Pons (tissue), 1 donor: Measurements from ENCODE around the gene ZNF534.
"Not testable (repeated sequence)": the region's sequence is repeated elsewhere in the genome, so short reads cannot be mapped to it uniquely, and the experiment has no call there.

Experiments used
- DNase-seq: peaks from one replicate; pipeline ENCODE4 v3.0.0-alpha.2; 2016; ENCODE audit warnings: low spot score

Gene ZNF534

GRCh38 chr19:52428937-52429336 lies at the start of gene ZNF534:
TSS of gene ZNF534 (plus strand) at chr19:52429148. CDS start at chr19:52431475, 2,327 bp downstream.
- no peak for DNase-seq

GRCh38 chr19:52391135-52391534 lies 37.8 kb upstream of the ZNF534 start:
- DNase-seq = no peak

GRCh38 chr19:52397310-52398080 lies 31.5 kb upstream of the ZNF534 start, which contains the start of gene ZNF528:
TSS of gene ZNF528 (plus strand) at chr19:52397849. CDS start at chr19:52402014, 4,165 bp downstream.
- DNase-seq = peak; percentile 89

DNA sequence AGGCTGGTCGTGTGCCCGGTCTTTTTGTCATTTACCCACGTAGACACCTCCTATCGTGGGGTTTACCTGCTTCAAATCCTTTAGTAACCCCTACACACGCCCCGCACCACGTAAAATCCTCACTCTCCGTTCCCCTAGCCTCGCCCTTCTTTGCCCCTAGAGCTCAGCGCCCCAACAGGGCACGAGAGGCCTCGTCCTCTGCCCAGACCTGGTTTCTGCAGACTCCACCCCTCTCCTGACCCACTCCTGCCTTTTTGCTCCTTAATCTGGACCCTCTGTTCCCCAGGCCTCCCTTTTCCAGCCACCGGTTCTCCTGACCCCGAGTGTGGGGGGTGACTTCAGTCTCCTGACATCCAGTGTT lies 30.9 kb upstream of the ZNF534 start:
- no peak for DNase-seq

GRCh38 chr19:52410276-52410675 lies 18.7 kb upstream of the ZNF534 start:
- DNase-seq = no peak

DNA sequence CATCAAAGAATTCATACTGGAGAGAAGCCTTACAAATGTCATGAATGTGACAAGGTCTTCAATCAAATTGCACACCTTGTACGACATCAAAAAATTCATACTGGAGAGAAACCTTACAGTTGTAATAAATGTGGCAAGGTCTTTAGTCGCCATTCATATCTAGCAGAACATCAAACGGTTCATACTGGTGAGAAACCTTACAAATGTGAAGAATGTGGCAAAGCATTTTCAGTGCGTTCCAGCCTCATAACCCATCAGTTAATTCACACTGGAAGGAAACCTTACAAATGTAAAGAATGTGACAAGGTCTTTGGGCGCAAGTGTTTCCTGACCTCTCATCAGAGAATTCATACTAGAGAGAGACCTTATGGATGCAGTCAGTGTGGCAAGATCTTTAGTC lies 13.2 kb upstream of the ZNF534 start:
- DNase-seq = no peak

DNA sequence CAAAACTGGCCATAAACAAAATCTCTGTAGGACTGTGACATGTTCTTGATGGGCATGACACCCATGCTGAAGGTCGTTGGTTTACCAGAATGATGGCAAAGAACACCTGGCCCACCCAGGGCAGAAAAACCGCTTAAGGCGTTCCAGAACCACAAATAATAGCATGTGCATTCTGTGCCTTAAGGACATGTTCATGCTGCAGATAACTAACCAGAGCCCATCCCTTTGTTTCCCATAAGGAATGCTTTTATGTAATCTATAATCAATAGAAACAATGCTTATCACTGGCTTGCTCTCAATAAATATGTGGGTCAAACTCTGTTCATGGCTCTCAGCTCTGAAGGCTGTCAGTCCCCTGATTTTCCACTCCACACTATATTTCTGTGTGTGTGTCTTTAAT lies 13.2 kb downstream of the ZNF534 start:
- no peak for DNase-seq

DNA sequence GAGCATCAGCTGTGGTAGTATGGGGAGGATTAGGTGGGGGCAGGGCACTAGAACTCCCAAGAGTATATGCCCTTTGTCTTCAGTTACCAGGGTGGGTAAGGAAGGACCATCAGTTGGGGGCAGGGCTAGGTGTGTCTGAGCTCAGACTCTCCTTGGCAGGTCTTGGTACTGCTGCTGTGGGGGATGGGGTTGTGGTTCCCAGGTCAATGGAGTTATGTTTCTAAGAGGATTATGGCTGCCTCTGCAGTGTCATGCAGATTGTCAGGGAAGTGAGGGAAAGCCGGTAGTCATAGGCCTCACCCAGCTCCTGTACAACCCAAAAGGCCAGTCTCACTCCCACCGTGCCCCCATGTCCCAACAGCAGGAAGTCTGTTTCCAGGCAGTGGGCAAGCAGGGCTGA lies 15.6 kb downstream of the ZNF534 start:
- DNase-seq = no peak

DNA sequence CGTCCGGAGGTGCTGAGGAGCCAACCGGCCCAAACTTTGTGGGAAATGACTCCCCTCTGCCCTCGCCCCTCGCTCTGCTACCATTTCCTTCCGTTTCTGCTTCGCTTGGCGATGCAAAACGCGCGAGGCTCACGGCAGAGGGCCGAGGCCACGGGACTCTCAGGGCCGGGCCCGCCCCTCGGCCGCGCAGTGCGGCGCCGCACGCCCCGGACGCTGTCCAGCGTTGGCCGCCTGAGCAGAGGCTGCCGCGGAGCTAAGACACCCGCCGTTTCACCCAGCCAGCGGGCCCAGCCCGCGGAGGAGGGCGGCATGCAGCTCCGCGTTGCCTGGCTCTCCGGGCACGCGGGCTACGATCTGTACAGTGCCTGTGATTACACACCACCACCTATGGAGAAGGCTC lies 22.3 kb downstream of the ZNF534 start:
- no peak for DNase-seq

DNA sequence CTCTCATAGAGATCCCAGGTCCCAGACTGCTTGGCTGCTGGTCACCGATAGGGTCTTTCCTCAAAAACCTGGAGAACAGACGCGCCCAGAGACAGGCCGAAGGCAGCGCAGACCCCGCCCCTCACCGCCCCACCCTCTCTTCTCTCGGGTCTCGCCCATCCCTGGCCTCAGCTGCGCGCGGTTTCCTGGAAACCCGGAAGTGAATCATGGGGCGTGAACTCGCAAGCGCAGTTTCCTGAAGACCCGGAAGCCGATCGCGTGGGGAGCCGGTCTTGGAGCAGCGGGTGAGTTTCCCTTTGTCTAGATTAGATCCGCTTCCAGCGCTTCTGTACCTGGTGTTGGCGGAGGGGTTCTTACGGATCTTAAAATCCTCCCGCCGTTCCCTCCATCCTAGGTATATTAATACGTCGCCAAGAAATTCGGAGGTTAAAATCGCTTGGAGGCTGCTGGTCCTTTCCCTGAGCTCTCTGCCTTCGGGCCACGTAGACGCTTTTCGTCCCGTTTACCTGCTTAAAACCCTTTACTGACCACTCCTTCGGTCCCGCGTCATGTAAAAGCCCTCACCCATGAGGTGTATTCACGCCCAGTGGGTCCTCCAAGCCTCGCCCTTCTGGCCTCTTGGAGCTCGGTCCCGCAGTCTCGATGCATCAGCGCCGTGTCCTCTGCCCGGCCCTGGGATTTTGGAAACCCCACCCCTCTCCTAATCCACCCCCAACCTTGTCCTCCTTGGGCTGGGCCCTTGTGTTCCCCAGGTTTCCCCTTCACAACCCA lies 24.6 kb downstream of the ZNF534 start, which contains the start of gene ZNF578:
Gene ZNF578, plus strand, starts transcription at position 230 of the 771 bp plus-strand sequence. CDS start 48,293 bp downstream, outside the sequence.
- DNase-seq = peak; percentile 56

DNA sequence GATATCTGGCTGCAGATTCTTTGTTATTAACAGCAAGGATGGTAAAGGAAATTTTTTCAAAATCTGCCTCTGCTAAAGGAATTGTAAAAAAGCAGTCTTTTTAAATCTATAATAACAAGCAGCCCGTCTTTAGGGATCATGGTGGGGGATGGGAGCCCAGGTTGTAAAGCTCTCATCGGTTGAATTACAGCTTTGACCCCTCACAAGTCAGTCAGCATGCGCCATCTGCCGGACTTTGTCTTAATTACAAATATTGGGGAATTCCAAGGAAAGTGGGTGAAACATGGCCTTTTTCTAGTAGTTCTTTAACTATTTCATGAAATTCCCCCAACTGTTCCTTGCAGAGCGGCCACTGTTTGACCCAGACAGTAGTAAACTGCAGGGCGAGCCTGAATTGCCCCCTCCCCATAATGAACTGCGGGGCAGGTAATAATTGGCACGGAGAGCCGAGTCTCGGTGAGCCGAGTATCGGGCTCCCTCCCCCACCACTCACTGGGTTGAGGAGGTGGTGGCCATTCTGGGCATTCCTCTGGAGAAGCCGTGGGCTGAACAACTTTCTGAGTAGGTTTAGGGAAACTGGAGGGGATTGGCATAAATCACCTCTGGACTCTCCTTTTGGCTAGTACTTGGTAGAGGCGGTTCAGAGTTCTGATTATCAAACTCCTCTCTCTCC lies 36.0 kb downstream of the ZNF534 start:
- DNase-seq = no peak

DNA sequence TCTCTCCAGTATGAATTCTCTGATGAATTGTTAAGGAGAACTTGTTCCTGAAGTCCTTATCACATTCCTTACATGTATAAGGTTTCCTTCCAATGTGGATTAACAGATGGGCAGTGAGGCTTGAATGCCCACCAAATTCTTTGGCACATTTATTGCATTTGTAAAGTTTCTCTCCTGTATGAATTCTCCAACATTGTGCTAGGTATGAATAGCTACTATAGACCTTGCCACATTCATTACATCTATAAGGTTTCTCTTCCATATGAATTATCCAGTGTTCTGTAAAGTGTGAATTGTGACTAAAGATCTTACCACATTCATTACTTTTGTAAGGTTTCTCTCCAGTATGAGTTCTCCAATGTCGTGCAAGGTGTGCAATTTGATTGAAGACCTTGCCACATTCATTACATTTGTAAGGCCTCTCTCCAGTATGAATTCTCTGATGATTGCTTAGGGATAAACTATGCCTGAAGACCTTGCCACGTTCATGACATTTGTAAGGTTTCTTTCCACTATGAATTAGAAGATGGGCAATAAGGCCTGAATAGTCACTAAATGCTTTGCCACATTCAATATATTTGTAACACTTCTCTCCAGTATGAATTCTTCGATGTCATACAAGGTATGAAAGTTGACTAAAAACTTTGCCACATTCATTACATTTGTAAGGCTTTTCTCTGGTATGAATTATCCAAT lies 44.9 kb downstream of the ZNF534 start:
- no peak for DNase-seq

- DNase-seq = no peak
Measured at GRCh38 chr19:52474351-52475127, 45.6 kb downstream of the ZNF534 start.

- not testable (repeated sequence) for DNase-seq
Measured at GRCh38 chr19:52484111-52484743, 55.3 kb downstream of the ZNF534 start.

DNA sequence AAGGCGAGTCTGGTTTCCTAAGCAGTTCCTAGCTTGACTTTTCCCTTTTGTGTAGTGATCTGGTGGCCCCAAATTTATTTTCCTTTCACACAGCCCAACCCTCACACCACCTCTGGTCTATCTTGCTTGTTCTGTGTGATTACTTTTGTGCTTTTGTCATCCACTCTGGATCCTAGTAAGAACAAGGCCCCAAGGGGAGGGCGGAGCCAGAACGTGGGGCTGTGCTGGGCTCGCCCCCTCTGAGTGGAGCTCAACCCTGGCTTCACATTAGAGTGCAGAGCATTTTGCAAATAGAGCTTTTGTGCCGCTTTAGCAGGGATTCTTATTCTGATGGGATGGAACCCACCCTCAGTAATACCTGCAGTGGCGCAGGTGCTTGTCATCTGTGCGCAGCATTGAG lies 56.1 kb downstream of the ZNF534 start:
- DNase-seq = not testable (repeated sequence)

GRCh38 chr19:52485561-52486240 lies 56.8 kb downstream of the ZNF534 start:
- not testable (repeated sequence) for DNase-seq

DNA sequence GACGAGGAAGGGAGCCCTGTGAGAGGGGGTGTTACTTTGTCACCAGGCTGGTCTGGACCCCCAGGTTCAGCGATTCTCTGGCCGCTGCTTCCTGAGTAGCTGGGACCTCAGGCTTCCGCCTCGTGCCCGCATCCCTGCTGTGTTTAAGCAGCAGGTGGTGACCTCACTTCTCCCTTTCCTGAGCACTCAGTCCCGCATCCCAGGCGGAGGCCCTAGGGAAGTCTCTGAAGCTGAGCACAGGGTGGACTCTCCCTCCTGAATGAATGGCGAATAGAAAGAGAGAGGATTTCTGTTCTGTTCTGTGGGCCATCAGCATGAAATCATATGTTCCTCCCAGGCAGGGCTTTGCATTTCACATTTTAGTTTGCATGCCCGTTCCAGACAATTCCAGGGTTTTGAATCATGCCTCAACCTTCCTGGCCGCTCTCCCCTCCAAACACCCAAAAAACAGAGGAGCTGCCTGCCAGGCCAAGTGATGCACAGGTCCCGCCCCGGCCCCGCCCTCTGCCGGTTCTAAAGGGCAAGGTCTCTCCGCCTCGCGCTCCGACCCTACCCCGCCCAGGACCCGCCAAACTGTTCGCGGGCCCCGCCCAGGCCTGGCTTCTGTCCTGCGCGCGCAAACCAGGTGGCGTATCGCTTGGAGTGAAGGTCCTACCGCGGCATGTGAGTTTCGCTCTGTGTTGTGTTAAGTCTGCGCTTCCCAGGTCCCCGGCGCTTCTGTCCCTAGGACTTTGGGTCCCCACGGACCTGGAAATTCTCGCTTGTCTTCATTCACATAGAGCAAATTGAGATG lies 63.4 kb downstream of the ZNF534 start:
- DNase-seq = no peak

DNA sequence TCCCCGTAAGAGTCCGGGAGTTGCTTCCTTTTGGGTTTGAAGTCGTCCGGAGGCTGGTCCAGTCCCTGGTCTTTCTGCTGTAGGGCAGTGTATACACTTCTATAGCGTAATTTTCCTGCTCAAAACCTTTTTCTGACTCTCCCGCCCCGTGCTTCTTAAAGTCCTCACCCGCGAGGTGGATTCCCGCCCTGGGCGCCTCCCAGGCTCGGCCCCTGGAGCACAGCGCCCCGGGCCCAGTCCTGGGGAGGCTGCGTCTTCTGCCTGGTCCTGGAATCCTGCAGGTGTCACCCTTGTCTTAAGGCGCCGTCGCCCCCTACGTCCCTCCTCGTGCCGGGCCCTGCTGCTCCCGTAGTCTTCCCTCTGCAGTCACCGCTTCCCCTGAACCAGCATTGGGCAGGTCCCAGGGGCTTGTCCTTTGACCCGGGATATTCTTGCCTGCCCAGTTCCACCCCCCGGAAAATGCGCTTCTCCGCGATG lies 64.1 kb downstream of the ZNF534 start:
- DNase-seq = no peak

- DNase-seq = no peak
Measured at GRCh38 chr19:52494518-52494917, 65.6 kb downstream of the ZNF534 start.
